HepG2 (cell line): ENCODE data around the gene APEX1. TPM values are rescaled to one million over a fixed set of nuclear protein-coding genes. Genes with fewer than 3 reads are reported as not detected.

ENCODE experiments used
- DMAP1 ChIP-seq: IDR thresholded peaks from 2 replicates; pipeline ENCODE4 v1.6.1; 2016
- GATA4 ChIP-seq: sonication (generic); IDR thresholded peaks from 2 replicates; pipeline ENCODE4 v1.6.1; 2016; ENCODE audit warnings: antibody characterized with exemption, low read depth, borderline replicate concordance
- HHEX ChIP-seq: IDR thresholded peaks from 2 replicates; pipeline ENCODE4 v1.6.1; 2016; ENCODE audit warnings: control low read depth
- IRX3 ChIP-seq: sonication (generic); formaldehyde crosslinking; IDR thresholded peaks from 2 replicates; pipeline ENCODE4 v1.8.1; 2023; ENCODE audit warnings: mild to moderate bottlenecking, low read depth, missing genetic modification reagents, borderline replicate concordance
- ISL2 ChIP-seq: sonication (generic); formaldehyde crosslinking; IDR thresholded peaks from 2 replicates; pipeline ENCODE4 v1.5.0; 2020; ENCODE audit warnings: missing genetic modification reagents
- KDM5A ChIP-seq: fragments of 200-600 bp; sonication (generic); IDR thresholded peaks from 2 replicates; pipeline ENCODE4 v1.7.0; 2018; ENCODE audit warnings: antibody characterized with exemption, mild to moderate bottlenecking, low read length, borderline replicate concordance
- KLF16 ChIP-seq, 2 experiments: sonication (generic) in 1 of 2; formaldehyde crosslinking in 1 of 2; IDR thresholded peaks; 2 replicates each; pipeline versions ENCODE4 v1.6.1 to v1.8.0; 2016 to 2023; ENCODE audit warnings: missing genetic modification reagents in 2 of 2, missing compliant biosample characterization in 1 of 2
- MXI1 ChIP-seq: IDR thresholded peaks from 3 replicates; pipeline ENCODE4 v1.6.1; 2012; ENCODE audit warnings: low read depth, low read length, inconsistent platforms, borderline replicate concordance
- PRMT3 ChIP-seq: sonication (generic); formaldehyde crosslinking; IDR thresholded peaks from 2 replicates; pipeline ENCODE4 v1.8.1; 2022; ENCODE audit warnings: low read depth, mild to moderate bottlenecking, moderate library complexity, missing genetic modification reagents, borderline replicate concordance
- SMYD3 ChIP-seq: sonication (generic); formaldehyde crosslinking; IDR thresholded peaks from 2 replicates; pipeline ENCODE4 v1.8.1; 2023; ENCODE audit warnings: mild to moderate bottlenecking, missing genetic modification reagents
- SUZ12 ChIP-seq: fragments of 150-350 bp; IDR thresholded peaks from 2 replicates; pipeline ENCODE4 v1.6.1; 2014; ENCODE audit warnings: low read depth, low read length
- TERF1 ChIP-seq: sonication (generic); formaldehyde crosslinking; IDR thresholded peaks from 2 replicates; pipeline ENCODE4 v1.8.0; 2022; ENCODE audit warnings: mild to moderate bottlenecking, missing genetic modification reagents, moderate library complexity
- THAP11 ChIP-seq: IDR thresholded peaks from 2 replicates; pipeline ENCODE4 v1.6.1; 2016; ENCODE audit warnings: missing biosample characterization, missing genetic modification reagents
- ZFP1 ChIP-seq: IDR thresholded peaks from 2 replicates; pipeline ENCODE4 v1.6.1; 2016
- ZKSCAN5 ChIP-seq: sonication (generic); formaldehyde crosslinking; IDR thresholded peaks from 2 replicates; pipeline ENCODE4 v1.5.1; 2020; ENCODE audit warnings: mild to moderate bottlenecking, missing genetic modification reagents
- ZNF331 ChIP-seq: sonication (generic); formaldehyde crosslinking; IDR thresholded peaks from 2 replicates; pipeline ENCODE4 v1.4.0; 2020; ENCODE audit warnings: missing genetic modification reagents
- ZNF335 ChIP-seq: sonication (generic); formaldehyde crosslinking; IDR thresholded peaks from 2 replicates; pipeline ENCODE4 v1.4.0; 2020; ENCODE audit warnings: missing genetic modification reagents
- ZNF639 ChIP-seq: conservative IDR thresholded peaks from 2 replicates; pipeline ENCODE4 v1.6.1; 2018; ENCODE audit warnings: missing genetic modification reagents
- ZNF674 ChIP-seq: sonication (generic); formaldehyde crosslinking; IDR thresholded peaks from 2 replicates; pipeline ENCODE4 v1.5.0; 2020; ENCODE audit warnings: low read depth, mild to moderate bottlenecking, missing genetic modification reagents
- ZNF724P ChIP-seq: sonication (generic); formaldehyde crosslinking; IDR thresholded peaks from 2 replicates; pipeline ENCODE4 v1.8.0; 2022; ENCODE audit warnings: missing genetic modification reagents, borderline replicate concordance
- ZSCAN12 ChIP-seq: sonication (generic); formaldehyde crosslinking; IDR thresholded peaks from 2 replicates; pipeline ENCODE4 v1.9.0; 2021; ENCODE audit warnings: mild to moderate bottlenecking, missing genetic modification reagents
- polyA plus RNA-seq, 8 experiments: library from polyadenylated mRNA; depleted of rRNA in 3 of 8; stranded (reverse) in 7 of 8; unstranded in 1 of 8; fragments of >200 nt; fragmentation: Illumina TruSeq in 4 of 8; extraction: Trizol in 4 of 8; gene quantifications; 2 replicates each; pipeline versions ENCODE4 v1.2.1 to v1.2.3, GENCODE V29; 2011 to 2016; ENCODE audit warnings: low read depth in 4 of 8, missing spikeins in 1 of 8, mixed read lengths in 1 of 8; ENCODE audit not compliant: insufficient read depth in 1 of 8
- total RNA-seq, 5 experiments: library from RNA; depleted of rRNA; stranded (reverse); fragments of >200 nt; fragmentation: Illumina TruSeq; extraction: Trizol; gene quantifications; 2 replicates each; pipeline ENCODE4 v1.2.3, GENCODE V29; 2016; ENCODE audit warnings: low read depth in 1 of 5
- TF ChIP-seq, protein P1 (sequence below): sonication (generic); formaldehyde crosslinking; conservative IDR thresholded peaks from 2 replicates; pipeline ENCODE4 v1.4.0; 2020; ENCODE audit warnings: missing genetic modification reagents
- TF ChIP-seq, protein P2 (sequence below): sonication (generic); formaldehyde crosslinking; conservative IDR thresholded peaks from 2 replicates; pipeline ENCODE4 v1.4.0; 2020; ENCODE audit warnings: missing genetic modification reagents
- TF ChIP-seq, protein P3 (sequence below): sonication (generic); formaldehyde crosslinking; IDR thresholded peaks from 2 replicates; pipeline ENCODE4 v1.5.0; 2020; ENCODE audit warnings: mild to moderate bottlenecking, missing genetic modification reagents, borderline replicate concordance

The APEX1 gene
- total and polyA plus RNA-seq, 2 of the 13 experiments (the other 11 are each of a cell fraction or from before 2014, with no cell fraction given): 171 to 405 TPM

GRCh38 chr14:20469890-20470602 is 15.0 kb downstream of the APEX1 start (continued):
- TF ChIP-seq KDM5A: no peak
- TF ChIP-seq, protein P1, sequence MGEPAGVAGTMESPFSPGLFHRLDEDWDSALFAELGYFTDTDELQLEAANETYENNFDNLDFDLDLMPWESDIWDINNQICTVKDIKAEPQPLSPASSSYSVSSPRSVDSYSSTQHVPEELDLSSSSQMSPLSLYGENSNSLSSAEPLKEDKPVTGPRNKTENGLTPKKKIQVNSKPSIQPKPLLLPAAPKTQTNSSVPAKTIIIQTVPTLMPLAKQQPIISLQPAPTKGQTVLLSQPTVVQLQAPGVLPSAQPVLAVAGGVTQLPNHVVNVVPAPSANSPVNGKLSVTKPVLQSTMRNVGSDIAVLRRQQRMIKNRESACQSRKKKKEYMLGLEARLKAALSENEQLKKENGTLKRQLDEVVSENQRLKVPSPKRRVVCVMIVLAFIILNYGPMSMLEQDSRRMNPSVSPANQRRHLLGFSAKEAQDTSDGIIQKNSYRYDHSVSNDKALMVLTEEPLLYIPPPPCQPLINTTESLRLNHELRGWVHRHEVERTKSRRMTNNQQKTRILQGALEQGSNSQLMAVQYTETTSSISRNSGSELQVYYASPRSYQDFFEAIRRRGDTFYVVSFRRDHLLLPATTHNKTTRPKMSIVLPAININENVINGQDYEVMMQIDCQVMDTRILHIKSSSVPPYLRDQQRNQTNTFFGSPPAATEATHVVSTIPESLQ (CRISPR knock-in tag): no peak
- TF ChIP-seq, protein P2, sequence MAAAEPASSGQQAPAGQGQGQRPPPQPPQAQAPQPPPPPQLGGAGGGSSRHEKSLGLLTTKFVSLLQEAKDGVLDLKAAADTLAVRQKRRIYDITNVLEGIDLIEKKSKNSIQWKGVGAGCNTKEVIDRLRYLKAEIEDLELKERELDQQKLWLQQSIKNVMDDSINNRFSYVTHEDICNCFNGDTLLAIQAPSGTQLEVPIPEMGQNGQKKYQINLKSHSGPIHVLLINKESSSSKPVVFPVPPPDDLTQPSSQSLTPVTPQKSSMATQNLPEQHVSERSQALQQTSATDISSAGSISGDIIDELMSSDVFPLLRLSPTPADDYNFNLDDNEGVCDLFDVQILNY (CRISPR knock-in tag): peak; percentile 84
- TF ChIP-seq KLF16 (CRISPR knock-in tag; IDR thresholded peaks at IDR 0.05): 0 out of 4 replicates have a peak, but pooled peaks of 1 of the 2 experiments have one; percentile 26
- 0 out of 2 replicates have a peak, but pooled peaks have one; percentile 15 for TF ChIP-seq ZNF724P
- no peak for TF ChIP-seq ZNF335 (CRISPR knock-in tag)
- no peak for TF ChIP-seq PRMT3 (CRISPR knock-in tag)
- no peak for TF ChIP-seq IRX3
- TF ChIP-seq ZNF331 (CRISPR knock-in tag): peak; percentile 60
- TF ChIP-seq SMYD3 (CRISPR knock-in tag): no peak
- no peak for TF ChIP-seq ZNF639 (CRISPR knock-in tag)
- no peak for TF ChIP-seq TERF1 (CRISPR knock-in tag)
- TF ChIP-seq ZFP1 (CRISPR knock-in tag): no peak
- no peak for TF ChIP-seq THAP11 (CRISPR knock-in tag)
- TF ChIP-seq ZKSCAN5: peak; percentile 79; the same call in 1 of the 2 replicates
- no peak for TF ChIP-seq ZNF674 (CRISPR knock-in tag)
- TF ChIP-seq HHEX (CRISPR knock-in tag): no peak
- no peak for TF ChIP-seq GATA4
- TF ChIP-seq SUZ12: no peak
- no peak for TF ChIP-seq MXI1
- no peak for TF ChIP-seq ZSCAN12 (CRISPR knock-in tag)
- TF ChIP-seq, protein P3, sequence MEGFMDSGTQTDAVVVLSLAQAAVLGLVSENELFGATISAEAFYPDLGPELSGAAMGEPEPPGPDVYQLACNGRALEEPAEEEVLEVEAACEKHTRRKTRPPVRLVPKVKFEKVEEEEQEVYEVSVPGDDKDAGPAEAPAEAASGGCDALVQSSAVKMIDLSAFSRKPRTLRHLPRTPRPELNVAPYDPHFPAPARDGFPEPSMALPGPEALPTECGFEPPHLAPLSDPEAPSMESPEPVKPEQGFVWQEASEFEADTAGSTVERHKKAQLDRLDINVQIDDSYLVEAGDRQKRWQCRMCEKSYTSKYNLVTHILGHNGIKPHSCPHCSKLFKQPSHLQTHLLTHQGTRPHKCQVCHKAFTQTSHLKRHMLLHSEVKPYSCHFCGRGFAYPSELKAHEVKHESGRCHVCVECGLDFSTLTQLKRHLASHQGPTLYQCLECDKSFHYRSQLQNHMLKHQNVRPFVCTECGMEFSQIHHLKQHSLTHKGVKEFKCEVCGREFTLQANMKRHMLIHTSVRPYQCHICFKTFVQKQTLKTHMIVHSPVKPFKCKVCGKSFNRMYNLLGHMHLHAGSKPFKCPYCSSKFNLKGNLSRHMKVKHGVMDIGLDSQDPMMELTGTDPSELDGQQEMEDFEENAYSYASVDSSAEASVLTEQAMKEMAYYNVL (CRISPR knock-in tag): no peak
- no peak; the same call in 1 of the 2 replicates for TF ChIP-seq DMAP1 (CRISPR knock-in tag)
- TF ChIP-seq ISL2 (CRISPR knock-in tag): no peak
